Measurements from ENCODE around the gene BRD1.

The BRD1 gene

DNA sequence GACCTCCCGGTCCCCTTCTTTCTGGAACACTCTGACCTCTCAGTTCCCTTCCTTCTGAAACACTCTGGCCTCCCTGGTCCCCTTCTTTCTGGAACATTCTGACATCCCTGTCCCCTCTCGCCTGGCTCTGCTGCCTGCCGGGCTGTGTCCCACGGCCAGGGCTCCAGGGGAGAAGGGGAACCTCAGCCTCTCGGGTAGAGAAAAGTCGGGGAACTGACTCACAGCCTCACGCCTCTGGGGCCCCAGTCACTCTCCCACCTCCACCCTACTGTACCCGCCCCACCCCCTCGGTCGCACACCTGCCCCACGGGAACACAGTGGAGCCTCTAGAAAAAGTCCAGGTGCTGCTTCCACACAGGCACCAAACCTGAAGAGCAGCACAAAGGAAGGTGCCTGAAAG, 93.3 kb downstream of the BRD1 start:
- Histone ChIP-seq H3K36me3 (ENCODE audit: control insufficient read depth, insufficient read depth, low read length) (no peaks in the 10 kb centered on the region), H3K27me3 (replicated peaks; ENCODE audit: control insufficient read depth, insufficient read depth, low read length) (no peaks in the 10 kb centered on the region; the same call in none of the 2 replicates), H3K4me3 (replicated peaks; ENCODE audit: low read depth, low read length) (no peak overlapping the region)
- DNase-seq (ENCODE audit: extremely low read depth, insufficient read length) = no peak
- TF ChIP-seq, protein P1, sequence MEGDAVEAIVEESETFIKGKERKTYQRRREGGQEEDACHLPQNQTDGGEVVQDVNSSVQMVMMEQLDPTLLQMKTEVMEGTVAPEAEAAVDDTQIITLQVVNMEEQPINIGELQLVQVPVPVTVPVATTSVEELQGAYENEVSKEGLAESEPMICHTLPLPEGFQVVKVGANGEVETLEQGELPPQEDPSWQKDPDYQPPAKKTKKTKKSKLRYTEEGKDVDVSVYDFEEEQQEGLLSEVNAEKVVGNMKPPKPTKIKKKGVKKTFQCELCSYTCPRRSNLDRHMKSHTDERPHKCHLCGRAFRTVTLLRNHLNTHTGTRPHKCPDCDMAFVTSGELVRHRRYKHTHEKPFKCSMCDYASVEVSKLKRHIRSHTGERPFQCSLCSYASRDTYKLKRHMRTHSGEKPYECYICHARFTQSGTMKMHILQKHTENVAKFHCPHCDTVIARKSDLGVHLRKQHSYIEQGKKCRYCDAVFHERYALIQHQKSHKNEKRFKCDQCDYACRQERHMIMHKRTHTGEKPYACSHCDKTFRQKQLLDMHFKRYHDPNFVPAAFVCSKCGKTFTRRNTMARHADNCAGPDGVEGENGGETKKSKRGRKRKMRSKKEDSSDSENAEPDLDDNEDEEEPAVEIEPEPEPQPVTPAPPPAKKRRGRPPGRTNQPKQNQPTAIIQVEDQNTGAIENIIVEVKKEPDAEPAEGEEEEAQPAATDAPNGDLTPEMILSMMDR (IDR thresholded peaks at IDR 0.05; ENCODE audit: insufficient read depth, low read length, poor library complexity, severe bottlenecking) = no peak

DNA sequence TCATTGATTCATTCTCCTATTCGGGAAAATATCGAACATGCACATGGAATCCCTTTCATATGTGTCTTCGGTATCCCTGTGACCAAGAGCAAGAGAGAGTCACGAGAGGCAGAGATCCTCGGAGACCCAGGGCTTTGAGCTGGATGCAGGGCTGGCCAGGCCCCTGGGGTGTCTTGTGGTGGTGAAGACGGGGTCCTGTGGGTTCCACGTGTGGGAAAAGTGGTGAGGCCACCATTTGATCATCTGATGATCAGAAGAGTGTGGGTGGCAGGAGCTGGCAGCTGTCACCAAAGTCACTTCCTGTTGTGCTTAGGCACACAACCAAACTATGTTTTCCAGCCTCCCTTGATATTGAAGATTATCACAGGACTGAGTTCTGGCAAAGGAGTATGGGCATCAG, 94.0 kb downstream of the BRD1 start:
- Histone ChIP-seq H3K36me3 (ENCODE audit: control insufficient read depth, insufficient read depth, low read length) (no peaks in the 10 kb centered on the region), H3K4me3 (replicated peaks; ENCODE audit: low read depth, low read length) (no peak overlapping the region), H3K27me3 (replicated peaks; ENCODE audit: control insufficient read depth, insufficient read depth, low read length) (no peaks in the 10 kb centered on the region; the same call in none of the 2 replicates)
- TF ChIP-seq, protein P1 (IDR thresholded peaks at IDR 0.05; ENCODE audit: insufficient read depth, low read length, poor library complexity, severe bottlenecking) = no peak
- no peak for DNase-seq (ENCODE audit: extremely low read depth, insufficient read length)

DNA sequence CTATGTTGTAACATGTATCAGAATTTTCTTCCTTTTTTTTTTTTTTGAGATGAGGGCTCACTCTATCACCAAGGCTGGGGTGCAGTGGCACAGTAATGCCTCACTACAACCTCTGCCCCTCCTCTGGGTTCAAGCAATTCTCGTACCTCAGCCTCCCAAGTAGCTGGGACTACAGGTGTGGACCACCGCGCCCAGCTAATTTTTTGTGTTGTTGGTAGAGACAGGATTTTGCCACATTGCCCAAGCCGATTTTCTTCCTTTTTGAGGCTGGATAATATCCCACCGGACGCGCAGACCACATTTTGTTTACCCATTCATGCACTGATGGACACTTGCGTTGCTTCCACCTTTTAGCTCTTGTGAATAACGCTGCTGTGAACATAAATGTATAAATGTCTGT, 97.0 kb downstream of the BRD1 start:
- TF ChIP-seq, protein P1 (IDR thresholded peaks at IDR 0.05; ENCODE audit: insufficient read depth, low read length, poor library complexity, severe bottlenecking) = no peak
- Histone ChIP-seq H3K27me3 (replicated peaks; ENCODE audit: control insufficient read depth, insufficient read depth, low read length) (no peaks in the 10 kb centered on the region; the same call in none of the 2 replicates), H3K4me3 (replicated peaks; ENCODE audit: low read depth, low read length) (no peak overlapping the region), H3K36me3 (ENCODE audit: control insufficient read depth, insufficient read depth, low read length) (no peaks in the 10 kb centered on the region)
- DNase-seq (ENCODE audit: extremely low read depth, insufficient read length) = no peak

DNA sequence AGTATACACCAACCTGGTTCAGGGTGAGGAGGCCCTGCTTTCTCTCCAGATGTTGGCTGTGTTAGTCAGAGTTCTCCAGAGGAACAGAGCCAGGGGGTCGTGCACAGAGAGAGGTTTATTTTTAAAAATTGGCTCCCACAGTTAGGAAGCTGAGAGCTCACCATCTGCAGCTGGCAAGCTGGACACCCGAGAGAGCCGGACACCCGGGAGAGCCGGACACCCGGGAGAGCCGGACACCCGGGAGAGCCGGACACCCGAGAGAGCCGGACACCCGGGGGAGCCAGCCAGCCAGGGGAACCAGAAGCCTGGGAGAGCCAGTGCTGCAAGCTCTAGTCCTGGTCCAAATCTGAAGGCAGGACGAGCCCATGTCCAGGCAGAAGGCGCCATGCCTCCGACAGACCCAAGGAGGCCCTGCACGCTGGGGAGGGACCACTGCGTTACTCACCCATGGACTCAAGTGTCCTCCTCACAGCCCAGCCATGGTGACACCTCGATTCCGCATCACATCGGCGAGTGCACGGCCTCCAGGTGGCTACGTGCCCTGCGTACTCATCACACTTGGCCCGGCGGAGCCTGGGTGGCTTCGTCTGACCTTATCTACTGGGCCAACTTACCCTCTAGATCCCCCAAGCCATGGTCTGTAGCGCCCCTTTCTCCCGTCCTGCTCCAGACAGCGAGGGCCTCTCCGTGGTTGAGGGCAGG, 99.0 kb downstream of the BRD1 start:
- Histone ChIP-seq H3K27me3 (replicated peaks; ENCODE audit: control insufficient read depth, insufficient read depth, low read length) (no peaks in the 10 kb centered on the region; the same call in none of the 2 replicates), H3K4me3 (replicated peaks; ENCODE audit: low read depth, low read length) (no peak overlapping the region), H3K36me3 (ENCODE audit: control insufficient read depth, insufficient read depth, low read length) (no peaks in the 10 kb centered on the region)
- DNase-seq (ENCODE audit: extremely low read depth, insufficient read length) = no peak
- TF ChIP-seq, protein P1 (IDR thresholded peaks at IDR 0.05; ENCODE audit: insufficient read depth, low read length, poor library complexity, severe bottlenecking) = no peak

DNA sequence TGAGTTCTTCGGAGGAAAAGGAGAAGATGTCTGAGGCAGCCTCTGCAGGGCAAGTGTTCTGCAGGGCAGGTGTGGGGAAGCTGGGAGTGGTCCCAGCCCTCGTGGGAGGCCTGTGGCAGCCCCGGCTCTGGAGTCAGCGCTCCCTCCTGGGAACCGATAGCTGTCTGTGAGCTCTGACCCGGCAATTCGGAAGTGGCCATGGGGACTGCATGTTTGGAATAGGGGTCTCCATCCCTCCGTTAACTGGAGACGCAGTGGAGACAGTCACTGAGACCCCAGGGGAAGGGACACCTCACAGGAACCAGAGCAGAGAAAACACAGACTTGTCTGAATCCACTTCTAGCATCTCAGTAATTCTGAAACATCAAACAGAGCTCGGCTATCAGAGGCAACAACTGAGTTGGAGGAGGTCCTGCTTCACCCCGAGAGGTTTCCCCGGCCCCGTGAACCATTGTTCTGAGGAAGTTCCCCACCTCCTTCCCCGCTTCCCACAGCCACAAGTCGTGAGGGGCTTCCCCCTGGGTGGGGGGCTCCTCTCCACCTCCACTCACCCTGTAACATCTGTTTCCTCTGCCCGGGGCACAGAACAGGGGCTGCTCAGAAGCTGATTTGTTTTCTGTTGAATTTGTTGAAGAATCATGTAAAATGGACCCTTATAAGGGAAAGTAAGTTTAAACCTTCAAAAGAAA, 99.6 kb downstream of the BRD1 start:
- H3K4me3 ChIP-seq (replicated peaks; ENCODE audit: low read depth, low read length) = no peak overlapping the region
- DNase-seq (ENCODE audit: extremely low read depth, insufficient read length) = no peak
- TF ChIP-seq, protein P1 (IDR thresholded peaks at IDR 0.05; ENCODE audit: insufficient read depth, low read length, poor library complexity, severe bottlenecking) = no peak
- no peaks in the 10 kb centered on the region for H3K36me3 ChIP-seq (ENCODE audit: control insufficient read depth, insufficient read depth, low read length)
- no peaks in the 10 kb centered on the region; the same call in none of the 2 replicates for H3K27me3 ChIP-seq (replicated peaks; ENCODE audit: control insufficient read depth, insufficient read depth, low read length)
